ENCODE data around the gene TRIM42.

- TF ChIP-seq POLR2AphosphoS5 (IDR thresholded peaks at IDR 0.05) (no peak), CTCF (IDR thresholded peaks at IDR 0.05) (no peak)
Measured at GRCh38 chr3:140686948-140687347, 9.1 kb downstream of the TRIM42 start.

Data from breast epithelium (tissue), 3 donors.